ENCODE measurements around the gene TAS2R31. TPM values are rescaled to one million over a fixed set of nuclear protein-coding genes. Genes with fewer than 3 reads are reported as not detected.
"Not testable (repeated sequence)": the region's sequence is repeated elsewhere in the genome, so short reads cannot be mapped to it uniquely, and the experiment has no call there.

The TAS2R31 gene
- 10 to 100 TPM in 1 of 4 donors, 1 to 10 TPM in 3; 2.4 to 10.9 (median 5.0) TPM for total RNA-seq

GRCh38 chr12:11031307-11031706 lies at the start of gene TAS2R31:
TSS of gene TAS2R31 (minus strand) at chr12:11031407. CDS start at chr12:11031335, 72 bp downstream.
- TF ChIP-seq, protein P1, sequence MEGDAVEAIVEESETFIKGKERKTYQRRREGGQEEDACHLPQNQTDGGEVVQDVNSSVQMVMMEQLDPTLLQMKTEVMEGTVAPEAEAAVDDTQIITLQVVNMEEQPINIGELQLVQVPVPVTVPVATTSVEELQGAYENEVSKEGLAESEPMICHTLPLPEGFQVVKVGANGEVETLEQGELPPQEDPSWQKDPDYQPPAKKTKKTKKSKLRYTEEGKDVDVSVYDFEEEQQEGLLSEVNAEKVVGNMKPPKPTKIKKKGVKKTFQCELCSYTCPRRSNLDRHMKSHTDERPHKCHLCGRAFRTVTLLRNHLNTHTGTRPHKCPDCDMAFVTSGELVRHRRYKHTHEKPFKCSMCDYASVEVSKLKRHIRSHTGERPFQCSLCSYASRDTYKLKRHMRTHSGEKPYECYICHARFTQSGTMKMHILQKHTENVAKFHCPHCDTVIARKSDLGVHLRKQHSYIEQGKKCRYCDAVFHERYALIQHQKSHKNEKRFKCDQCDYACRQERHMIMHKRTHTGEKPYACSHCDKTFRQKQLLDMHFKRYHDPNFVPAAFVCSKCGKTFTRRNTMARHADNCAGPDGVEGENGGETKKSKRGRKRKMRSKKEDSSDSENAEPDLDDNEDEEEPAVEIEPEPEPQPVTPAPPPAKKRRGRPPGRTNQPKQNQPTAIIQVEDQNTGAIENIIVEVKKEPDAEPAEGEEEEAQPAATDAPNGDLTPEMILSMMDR (IDR thresholded peaks at IDR 0.05): no peak
- DNase-seq (ENCODE audit: low spot score) (no peak), ATAC-seq (ENCODE audit: low FRiP score) (no peak)

DNA sequence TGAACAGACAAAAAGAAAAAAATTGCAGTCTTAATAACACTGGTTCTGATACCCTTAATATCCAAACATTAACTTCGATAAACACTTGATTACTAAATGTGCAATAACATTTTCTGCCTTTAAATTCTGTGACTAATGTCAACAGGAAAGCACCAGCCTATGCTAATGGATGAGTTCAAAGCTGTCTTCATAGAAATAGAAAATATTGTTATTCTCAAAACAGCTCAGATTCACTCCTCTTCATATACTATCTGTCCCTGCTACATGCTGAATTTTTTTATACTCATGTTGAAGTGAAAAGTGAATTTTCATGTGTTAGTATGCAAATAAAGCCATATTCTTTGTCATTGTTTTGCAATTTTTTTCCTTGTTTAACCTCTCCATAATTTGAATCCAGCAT lies 47.0 kb upstream of the TAS2R31 start:
- no peak for DNase-seq (ENCODE audit: low spot score)
- TF ChIP-seq, protein P1 (IDR thresholded peaks at IDR 0.05): no peak
- no peak for ATAC-seq (ENCODE audit: low FRiP score)

- no peak for DNase-seq (ENCODE audit: low spot score)
- no peak for ATAC-seq (ENCODE audit: low FRiP score)
- TF ChIP-seq, protein P1 (IDR thresholded peaks at IDR 0.05): no peak
These were observed 44.4 kb upstream of the TAS2R31 start for GRCh38 chr12:11075642-11076041.

- ATAC-seq (ENCODE audit: low FRiP score) (no peak), DNase-seq (ENCODE audit: low spot score) (no peak)
- TF ChIP-seq, protein P1 (IDR thresholded peaks at IDR 0.05): no peak
These were observed 40.2 kb upstream of the TAS2R31 start for GRCh38 chr12:11071414-11071813.

- no peak for DNase-seq (ENCODE audit: low spot score)
- TF ChIP-seq, protein P1 (IDR thresholded peaks at IDR 0.05): no peak
- no peak for ATAC-seq (ENCODE audit: low FRiP score)
These were observed 39.8 kb upstream of the TAS2R31 start for GRCh38 chr12:11070999-11071398.

DNA sequence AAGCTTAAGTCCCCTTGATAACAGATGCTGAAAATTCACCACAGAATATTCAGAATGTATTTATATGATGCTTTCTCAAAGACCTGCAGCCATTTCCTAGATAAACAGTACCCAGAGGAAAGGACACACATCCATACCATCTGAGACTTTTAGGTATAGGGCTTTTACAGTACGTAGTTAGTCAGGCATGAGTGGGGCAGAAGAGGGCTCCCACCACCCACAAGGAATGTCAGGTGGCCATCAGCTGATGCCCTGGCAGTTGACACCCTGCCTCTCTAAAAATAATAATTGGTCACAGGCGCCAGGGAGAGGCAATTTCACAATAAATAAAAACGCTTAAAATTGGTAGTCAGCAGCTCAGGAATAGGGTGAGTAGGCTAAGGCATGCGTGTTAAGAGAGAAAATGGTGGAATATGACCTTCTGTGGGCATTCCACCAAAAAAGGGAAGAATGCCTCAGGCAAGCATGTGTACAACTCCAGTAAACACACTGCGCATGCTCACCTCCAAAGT lies 38.7 kb upstream of the TAS2R31 start:
- no peak for DNase-seq (ENCODE audit: low spot score)
- ATAC-seq (ENCODE audit: low FRiP score): no peak
- TF ChIP-seq, protein P1 (IDR thresholded peaks at IDR 0.05): no peak

GRCh38 chr12:11067514-11067913 lies 36.3 kb upstream of the TAS2R31 start:
- DNase-seq (ENCODE audit: low spot score) (no peak), ATAC-seq (ENCODE audit: low FRiP score) (no peak)
- TF ChIP-seq, protein P1 (IDR thresholded peaks at IDR 0.05): no peak

GRCh38 chr12:11062194-11062593 lies 31.0 kb upstream of the TAS2R31 start, which contains the start of gene TAS2R46:
TSS of gene TAS2R46 (minus strand) at chr12:11062294. CDS start at chr12:11062294, 0 bp downstream.
- DNase-seq (ENCODE audit: low spot score); ATAC-seq (ENCODE audit: low FRiP score): not testable (repeated sequence)

Measured in omental fat pad (tissue), 4 donors.